Gastroesophageal sphincter (tissue), 4 donors: Measurements from ENCODE around the gene AKR1B1. TPM values are rescaled to one million over a fixed set of nuclear protein-coding genes. Genes with fewer than 3 reads are reported as not detected.

Experiments
- ATAC-seq: fragments of 150-250 bp; one replicate; pipeline ENCODE4 v1.9.1; 2016; ENCODE audit warnings: mild to moderate bottlenecking, moderate library complexity
- H3K27ac ChIP-seq, 4 donors: fragments of 200-600 bp; sonication (generic) in 3 of 4; 1 replicate in 3 of 4; 2 replicates in 1 of 4; pipeline ENCODE4 v1.5.1; 2016 to 2019
- H3K27me3 ChIP-seq: fragments of 200-600 bp; sonication (generic); one replicate; pipeline ENCODE4 v1.5.1; 2019
- H3K36me3 ChIP-seq, 2 donors: fragments of 200-600 bp; sonication (generic); one replicate each; pipeline ENCODE4 v1.5.1; 2019; ENCODE audit warnings: control low read depth in 1 of 2
- H3K4me1 ChIP-seq, 3 donors: fragments of 200-600 bp; sonication (generic); 1 replicate in 2 of 3; 2 replicates in 1 of 3; pipeline ENCODE4 v1.5.1; 2016 to 2019; ENCODE audit warnings: control low read depth in 2 of 3
- H3K4me3 ChIP-seq, 2 donors: fragments of 200-600 bp; sonication (generic); one replicate each; pipeline ENCODE4 v1.5.1; 2019; ENCODE audit warnings: mild to moderate bottlenecking in 1 of 2, moderate library complexity in 1 of 2
- H3K9me3 ChIP-seq, 3 donors: fragments of 200-600 bp; sonication (generic); one replicate each; pipeline ENCODE4 v1.5.1; 2017 to 2019; ENCODE audit warnings: control low read depth in 2 of 3
- CTCF ChIP-seq, 4 experiments: fragments of 200-600 bp in 2 of 4; fragments of 450-650 bp in 2 of 4; sonication (generic) in 1 of 4; IDR thresholded peaks; one replicate each; pipeline ENCODE4 v1.5.1; 2017 to 2019; ENCODE audit warnings: antibody characterized with exemption in 4 of 4, mild to moderate bottlenecking in 2 of 4, moderate library complexity in 2 of 4
- EP300 ChIP-seq: sonication (generic); formaldehyde crosslinking; IDR thresholded peaks from one replicate; pipeline ENCODE4 v1.6.1; 2017; ENCODE audit warnings: antibody characterized with exemption, mild to moderate bottlenecking
- POLR2A ChIP-seq, 2 donors: fragments of 450-650 bp; IDR thresholded peaks; one replicate each; pipeline ENCODE4 v1.6.1; 2017; ENCODE audit warnings: antibody characterized with exemption in 2 of 2, mild to moderate bottlenecking in 2 of 2, moderate library complexity in 1 of 2
- POLR2AphosphoS5 ChIP-seq: sonication (generic); formaldehyde crosslinking; IDR thresholded peaks from one replicate; pipeline ENCODE4 v1.6.1; 2017; ENCODE audit warnings: antibody characterized with exemption
- WGBS, 2 donors: methylation state at CpG; one replicate each; pipeline ENCODE4 v1.1.5; 2018; ENCODE audit warnings: low coverage in 1 of 2; 5-methylcytosine and 5-hydroxymethylcytosine counted together
- total RNA-seq, 4 donors: library from RNA; depleted of rRNA; stranded (reverse); fragments of >200 nt; gene quantifications; one replicate each; pipeline ENCODE4 v1.1.0, GENCODE V29; 2016

AKR1B1 gene
- total RNA-seq, 4 donors from 2014 or later, result 34.1 to 55.2 (median 41.1) TPM

- H3K27ac ChIP-seq, result no peak overlapping the region
- peaks cover 0 to 12% (median under 1%) of the 10 kb centered on the region in 3 donors for H3K4me1 ChIP-seq
- H3K36me3 ChIP-seq, result peaks cover 0 to 100% of the 10 kb centered on the region in 2 donors
- TF ChIP-seq EP300 (no peak), POLR2AphosphoS5 (no peak), CTCF (IDR thresholded peaks at IDR 0.05) (no peak), POLR2A (IDR thresholded peaks at IDR 0.05) (no peak)
- H3K27me3 ChIP-seq, result no peaks in the 10 kb centered on the region
- no CpG with 5 or more reads among the region's 10 CpGs for WGBS, 2 donors
- no peak for ATAC-seq
- H3K4me3 ChIP-seq, result no peak overlapping the region
- H3K9me3 ChIP-seq, result no peaks in the 10 kb centered on the region
These were observed 12.0 kb downstream of the AKR1B1 start for GRCh38 chr7:134446923-134447322.

- Histone ChIP-seq H3K4me3 (no peak overlapping the region), H3K27me3 (no peaks in the 10 kb centered on the region), H3K4me1 (peaks cover 0 to 7% (median 0%) of the 10 kb centered on the region in 3 donors), H3K36me3 (peaks cover 0 to 100% of the 10 kb centered on the region in 2 donors), H3K9me3 (no peaks in the 10 kb centered on the region), H3K27ac (no peak overlapping the region)
- TF ChIP-seq EP300 (no peak), CTCF (IDR thresholded peaks at IDR 0.05) (no peak), POLR2AphosphoS5 (no peak), POLR2A (IDR thresholded peaks at IDR 0.05) (no peak)
- no peak for ATAC-seq
- 92% methylated on average over 2 of the region's 9 CpGs; no CpG with 5 or more reads in 1 of the 2 donors for WGBS, 2 donors
These were observed 12.5 kb downstream of the AKR1B1 start for GRCh38 chr7:134446446-134446845.

- WGBS, 2 donors, result 87% methylated on average over 3 of the region's 4 CpGs; no CpG with 5 or more reads in 1 of the 2 donors
- TF ChIP-seq POLR2A (IDR thresholded peaks at IDR 0.05) (no peak), CTCF (IDR thresholded peaks at IDR 0.05) (no peak), EP300 (no peak), POLR2AphosphoS5 (no peak)
- no peaks in the 10 kb centered on the region for H3K9me3 ChIP-seq
- no peaks in the 10 kb centered on the region for H3K4me1 ChIP-seq
- no peak overlapping the region for H3K4me3 ChIP-seq
- H3K36me3 ChIP-seq, result peaks cover 0 to 100% of the 10 kb centered on the region in 2 donors
- no peaks in the 10 kb centered on the region for H3K27me3 ChIP-seq
- no peak for ATAC-seq
- H3K27ac ChIP-seq, result no peak overlapping the region
These were observed 14.0 kb downstream of the AKR1B1 start for GRCh38 chr7:134444961-134445315.

DNA sequence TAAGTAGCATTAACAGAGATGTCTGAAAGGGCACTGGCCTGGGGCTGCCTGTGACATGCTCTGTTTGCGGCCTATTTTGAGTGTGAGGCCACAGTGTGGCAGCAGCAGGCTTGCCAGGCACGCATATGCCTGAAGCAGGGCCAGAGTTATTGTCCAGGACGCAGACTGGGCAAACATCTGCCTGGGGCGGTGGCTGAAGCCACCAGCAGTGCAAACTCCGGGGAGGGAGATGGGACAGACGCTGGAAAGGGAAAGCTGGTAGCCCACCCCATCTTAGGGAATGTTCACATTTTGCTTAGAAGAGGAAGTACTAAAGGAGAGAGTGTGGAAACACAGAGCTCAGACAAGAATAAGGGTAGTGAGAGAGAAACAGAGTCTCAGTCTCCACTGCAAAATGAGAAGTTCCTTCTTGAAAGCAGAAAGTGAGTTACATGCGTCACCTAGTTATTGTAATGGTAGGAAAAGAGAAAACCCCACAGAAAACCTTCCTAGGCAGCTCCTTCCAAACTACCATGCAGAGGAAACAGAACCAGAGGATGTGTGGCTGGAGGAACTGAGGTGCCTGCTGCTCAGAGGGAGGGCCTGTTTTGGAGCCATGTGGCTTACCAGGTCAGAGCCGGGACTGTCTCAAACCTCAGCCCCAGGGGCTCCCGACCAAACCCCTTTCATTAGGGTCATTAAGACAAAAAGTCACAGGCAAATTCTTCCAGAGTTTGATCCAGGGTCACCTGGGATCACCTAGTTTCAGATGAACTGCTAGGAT is 14.5 kb downstream of the AKR1B1 start:
- H3K4me1 ChIP-seq, result no peaks in the 10 kb centered on the region
- no peaks in the 10 kb centered on the region for H3K9me3 ChIP-seq
- no peak overlapping the region for H3K27ac ChIP-seq
- 68 to 84% methylated on average over 3 to 8 of the region's 9 CpGs for WGBS, 2 donors
- H3K4me3 ChIP-seq, result no peak overlapping the region
- TF ChIP-seq POLR2AphosphoS5 (no peak), EP300 (no peak), CTCF (IDR thresholded peaks at IDR 0.05) (no peak), POLR2A (IDR thresholded peaks at IDR 0.05) (no peak)
- peaks cover 0 to 96% of the 10 kb centered on the region in 2 donors for H3K36me3 ChIP-seq
- peak; percentile 15 for ATAC-seq
- H3K27me3 ChIP-seq, result no peaks in the 10 kb centered on the region
